ENCODE data around the gene ITGAX. TPM values are rescaled to one million over a fixed set of nuclear protein-coding genes. Genes with fewer than 3 reads are reported as not detected.

The ITGAX gene
- total and polyA plus RNA-seq, 2 donors (not counting 1 experiment from before 2014, with no cell fraction given): under 0.01 TPM; not detected in 1

GRCh38 chr16:31355431-31356100 is 590 bp downstream of the ITGAX start:
- no peak overlapping the region for H3K27ac ChIP-seq (ENCODE audit: insufficient read depth, low read length)
- no peaks in the 10 kb centered on the region for H4K20me1 ChIP-seq (ENCODE audit: control insufficient read depth, extremely low read depth, insufficient read depth, low read length)
- H3K79me2 ChIP-seq (ENCODE audit: control insufficient read depth, insufficient read depth, low read length): no peaks in the 10 kb centered on the region
- no peaks in the 10 kb centered on the region for H3K4me1 ChIP-seq (ENCODE audit: control insufficient read depth, extremely low read depth, insufficient read depth, low read length)
- H3K4me2 ChIP-seq (ENCODE audit: extremely low read depth, insufficient read depth, low read length): no peak overlapping the region
- H3K4me3 ChIP-seq (replicated peaks in 1 of 4; ENCODE audit: control extremely low read depth in 1 of 4, insufficient read depth in 1 of 4, low read depth in 3 of 4, low read length in 4 of 4): no peak overlapping the region
- DNase-seq (ENCODE audit: low read depth in 2 of 2): no peak
- H3K27me3 ChIP-seq (ENCODE audit: control insufficient read depth, insufficient read depth, low read length): no peaks in the 10 kb centered on the region
- TF ChIP-seq CTCF (conservative IDR thresholded peaks at IDR 0.05 in 1 of 2, IDR thresholded peaks at IDR 0.05 in 1 of 2; ENCODE audit: low read depth in 1 of 2, low read length in 2 of 2) (no peak), EZH2 (IDR thresholded peaks at IDR 0.05; ENCODE audit: low read length, missing control alignments) (no peak)
- H3K36me3 ChIP-seq (ENCODE audit: control insufficient read depth, insufficient read depth, low read length): no peaks in the 10 kb centered on the region
- no peaks in the 10 kb centered on the region for H3K9me3 ChIP-seq (ENCODE audit: control insufficient read depth, insufficient read depth, low read depth, low read length)
- H2AFZ ChIP-seq (ENCODE audit: low read length): no peak overlapping the region
- H3K9ac ChIP-seq (ENCODE audit: insufficient read depth, low read length): no peak overlapping the region

GRCh38 chr16:31356566-31357323 is 1.8 kb downstream of the ITGAX start:
- Histone ChIP-seq H3K36me3 (ENCODE audit: control insufficient read depth, insufficient read depth, low read length) (no peaks in the 10 kb centered on the region), H3K9me3 (ENCODE audit: control insufficient read depth, insufficient read depth, low read depth, low read length) (no peaks in the 10 kb centered on the region), H4K20me1 (ENCODE audit: control insufficient read depth, extremely low read depth, insufficient read depth, low read length) (no peaks in the 10 kb centered on the region), H3K79me2 (ENCODE audit: control insufficient read depth, insufficient read depth, low read length) (no peaks in the 10 kb centered on the region), H3K27me3 (ENCODE audit: control insufficient read depth, insufficient read depth, low read length) (no peaks in the 10 kb centered on the region), H2AFZ (ENCODE audit: low read length) (no peak overlapping the region), H3K27ac (ENCODE audit: insufficient read depth, low read length) (no peak overlapping the region), H3K9ac (ENCODE audit: insufficient read depth, low read length) (no peak overlapping the region), H3K4me1 (ENCODE audit: control insufficient read depth, extremely low read depth, insufficient read depth, low read length) (no peaks in the 10 kb centered on the region), H3K4me3 (replicated peaks in 1 of 4; ENCODE audit: control extremely low read depth in 1 of 4, insufficient read depth in 1 of 4, low read depth in 3 of 4, low read length in 4 of 4) (no peak overlapping the region), H3K4me2 (ENCODE audit: extremely low read depth, insufficient read depth, low read length) (no peak overlapping the region)
- no peak for TF ChIP-seq CTCF (conservative IDR thresholded peaks at IDR 0.05 in 1 of 2, IDR thresholded peaks at IDR 0.05 in 1 of 2; ENCODE audit: low read depth in 1 of 2, low read length in 2 of 2)
- no peak for TF ChIP-seq EZH2 (IDR thresholded peaks at IDR 0.05; ENCODE audit: low read length, missing control alignments)
- DNase-seq (ENCODE audit: low read depth in 2 of 2): no peak

DNA sequence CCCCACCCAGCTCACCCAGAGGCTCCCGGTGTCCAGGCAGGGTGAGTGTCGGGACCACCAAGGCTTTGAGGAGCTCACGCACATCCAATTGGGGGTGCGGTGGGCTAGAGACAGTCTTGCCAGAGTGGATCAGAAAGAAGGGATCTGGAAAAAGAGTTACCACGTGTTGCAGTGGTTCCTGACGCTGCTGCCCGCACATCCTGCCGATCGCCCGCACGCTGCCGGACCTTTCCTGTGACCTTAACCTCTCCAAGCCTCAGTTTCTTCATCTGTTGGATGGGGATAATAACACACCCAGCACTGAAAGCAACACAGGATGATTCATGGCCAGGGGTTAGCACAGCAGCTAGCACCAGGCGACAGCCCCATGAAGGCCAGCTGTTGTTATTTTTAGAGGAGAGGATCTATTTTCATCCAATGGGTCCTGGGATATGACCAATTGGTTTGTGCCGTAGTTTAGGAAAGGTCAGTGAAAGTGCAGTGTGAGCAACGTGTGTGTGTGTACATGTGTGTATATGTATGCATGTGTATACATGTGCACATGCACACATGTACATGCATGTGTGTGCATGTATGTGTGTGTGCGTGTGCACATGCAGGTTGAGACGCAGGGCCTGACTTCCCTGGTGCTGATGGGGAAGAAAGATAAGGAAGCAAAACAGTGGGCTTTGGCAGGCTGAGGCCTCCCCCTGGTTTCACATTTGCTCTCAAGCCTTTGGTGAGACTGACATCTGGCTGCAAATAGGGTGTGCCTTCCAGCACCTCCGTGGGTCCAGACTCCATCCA is 2.5 kb downstream of the ITGAX start:
- Histone ChIP-seq H3K9ac (ENCODE audit: insufficient read depth, low read length) (no peak overlapping the region), H3K27ac (ENCODE audit: insufficient read depth, low read length) (no peak overlapping the region), H3K36me3 (ENCODE audit: control insufficient read depth, insufficient read depth, low read length) (no peaks in the 10 kb centered on the region), H3K4me1 (ENCODE audit: control insufficient read depth, extremely low read depth, insufficient read depth, low read length) (no peaks in the 10 kb centered on the region), H3K4me3 (replicated peaks in 1 of 4; ENCODE audit: control extremely low read depth in 1 of 4, insufficient read depth in 1 of 4, low read depth in 3 of 4, low read length in 4 of 4) (no peak overlapping the region), H3K79me2 (ENCODE audit: control insufficient read depth, insufficient read depth, low read length) (no peaks in the 10 kb centered on the region), H3K4me2 (ENCODE audit: extremely low read depth, insufficient read depth, low read length) (no peak overlapping the region), H3K27me3 (ENCODE audit: control insufficient read depth, insufficient read depth, low read length) (no peaks in the 10 kb centered on the region), H2AFZ (ENCODE audit: low read length) (no peak overlapping the region), H4K20me1 (ENCODE audit: control insufficient read depth, extremely low read depth, insufficient read depth, low read length) (no peaks in the 10 kb centered on the region), H3K9me3 (ENCODE audit: control insufficient read depth, insufficient read depth, low read depth, low read length) (no peaks in the 10 kb centered on the region)
- no peak for DNase-seq (ENCODE audit: low read depth in 2 of 2)
- no peak for TF ChIP-seq CTCF (conservative IDR thresholded peaks at IDR 0.05 in 1 of 2, IDR thresholded peaks at IDR 0.05 in 1 of 2; ENCODE audit: low read depth in 1 of 2, low read length in 2 of 2)
- TF ChIP-seq EZH2 (IDR thresholded peaks at IDR 0.05; ENCODE audit: low read length, missing control alignments): no peak
